Endodermal cell (in vitro differentiated cells): ENCODE data around the gene SLC12A5. TPM values are rescaled to one million over a fixed set of nuclear protein-coding genes. Genes with fewer than 3 reads are reported as not detected.
"Not testable (repeated sequence)": the region's sequence is repeated elsewhere in the genome, so short reads cannot be mapped to it uniquely, and the experiment has no call there.

Source experiments
- DNase-seq: peaks from one replicate; pipeline ENCODE4 v3.0.0-alpha.2; 2017
- H3K27ac ChIP-seq: 2 replicates; pipeline ENCODE4 v1.5.1; 2013; ENCODE audit warnings: mild to moderate bottlenecking, low read depth, low read length, moderate library complexity
- H3K27me3 ChIP-seq: 2 replicates; pipeline ENCODE4 v1.6.1; 2013; ENCODE audit warnings: mild to moderate bottlenecking, low read length, moderate library complexity; ENCODE audit not compliant: insufficient read depth, control insufficient read depth, poor library complexity, severe bottlenecking
- H3K36me3 ChIP-seq: 2 replicates; pipeline ENCODE4 v1.7.0; 2013; ENCODE audit warnings: mild to moderate bottlenecking, low read length, moderate library complexity; ENCODE audit not compliant: control insufficient read depth, insufficient read depth
- H3K4me1 ChIP-seq: one replicate; pipeline ENCODE4 v1.7.0; 2013; ENCODE audit warnings: low read length; ENCODE audit not compliant: control insufficient read depth, insufficient read depth
- H3K4me3 ChIP-seq: 2 replicates; pipeline ENCODE4 v1.5.1; 2013; ENCODE audit warnings: mild to moderate bottlenecking, low read length, moderate library complexity
- H3K9ac ChIP-seq: 2 replicates; pipeline ENCODE4 v1.6.1; 2013; ENCODE audit warnings: mild to moderate bottlenecking, low read length, moderate library complexity; ENCODE audit not compliant: poor library complexity, severe bottlenecking; ENCODE audit errors: extremely low read depth
- H3K9me3 ChIP-seq: 2 replicates; pipeline ENCODE4 v1.6.1; 2013; ENCODE audit warnings: mild to moderate bottlenecking, low read length, moderate library complexity; ENCODE audit not compliant: control insufficient read depth
- H3K27ac Mint-ChIP-seq: 2 replicates; pipeline ENCODE4 v1.8.0; 2020; ENCODE audit warnings: mixed read lengths
- H3K27me3 Mint-ChIP-seq: 2 replicates; pipeline ENCODE4 v1.8.0; 2021; ENCODE audit warnings: mild to moderate bottlenecking, mixed read lengths; ENCODE audit not compliant: insufficient read depth
- H3K36me3 Mint-ChIP-seq: 2 replicates; pipeline ENCODE4 v1.8.0; 2020; ENCODE audit warnings: low read depth, mixed read lengths
- H3K4me1 Mint-ChIP-seq: 2 replicates; pipeline ENCODE4 v1.8.0; 2020; ENCODE audit warnings: mixed read lengths
- H3K4me3 Mint-ChIP-seq: 2 replicates; pipeline ENCODE4 v1.8.0; 2020; ENCODE audit warnings: mild to moderate bottlenecking, moderate library complexity, mixed read lengths
- H3K9me3 Mint-ChIP-seq: 2 replicates; pipeline ENCODE4 v1.8.0; 2020; ENCODE audit warnings: mild to moderate bottlenecking, mixed read lengths
- CTCF ChIP-seq: fragments of 200-600 bp; sonication (generic); conservative IDR thresholded peaks from 2 replicates; pipeline ENCODE4 v1.5.0; 2021; ENCODE audit warnings: antibody characterized with exemption, mild to moderate bottlenecking
- WGBS, 2 experiments: methylation state at CpG; one replicate each; pipeline versions ENCODE4 v1.1.5 to v1.1.7; 2013; ENCODE audit warnings: missing lambda C conversion rate in 2 of 2, mixed read lengths in 1 of 2; ENCODE audit not compliant: insufficient coverage in 1 of 2, insufficient read length in 1 of 2; 5-methylcytosine and 5-hydroxymethylcytosine counted together
- total RNA-seq, 2 donors: library from RNA; stranded (reverse); fragmentation: NEBNext Ultra II Directional in 1 of 2; extraction: Animal tissue kit (Norgen Biotek cat#: 25700) in 1 of 2; gene quantifications; 2 replicates in 1 of 2; 3 replicates in 1 of 2; pipeline ENCODE4 v1.2.1, GENCODE V29; 2021

SLC12A5 gene
- total RNA-seq, 2 donors from 2014 or later, result 5.7 to 10.2 TPM

GRCh38 chr20:46089167-46089416 lies 60.1 kb downstream of the SLC12A5 start:
- Mint-ChIP-seq H3K4me3 (peak overlapping the region; percentile 82), H3K27ac (peak overlapping the region; percentile 95), H3K4me1 (peaks cover 34% of the 10 kb centered on the region), H3K9me3 (no peaks in the 10 kb centered on the region), H3K27me3 (peaks cover 12% of the 10 kb centered on the region), H3K36me3 (no peaks in the 10 kb centered on the region)
- H3K9me3 ChIP-seq, result no peaks in the 10 kb centered on the region
- no peaks in the 10 kb centered on the region for H3K27me3 ChIP-seq
- no peaks in the 10 kb centered on the region for H3K36me3 ChIP-seq
- WGBS, 2 experiments, result 0% methylated on average over 20 to 31 of the region's 31 CpGs
- peak overlapping the region; percentile 99 for H3K27ac ChIP-seq
- no peak for DNase-seq
- H3K4me1 ChIP-seq, result peaks cover 5% of the 10 kb centered on the region
- H3K9ac ChIP-seq, result peak overlapping the region; percentile 91
- no peak for TF ChIP-seq CTCF
- H3K4me3 ChIP-seq, result peak overlapping the region; percentile 92

GRCh38 chr20:46089417-46090388 lies 60.7 kb downstream of the SLC12A5 start, which contains the start of gene NCOA5:
TSS of gene NCOA5 (minus strand) at chr20:46089962. CDS start at chr20:46079424, 10,538 bp downstream.
- Histone ChIP-seq H3K4me1 (peaks cover 3% of the 10 kb centered on the region), H3K9me3 (no peaks in the 10 kb centered on the region), H3K36me3 (no peaks in the 10 kb centered on the region), H3K4me3 (peak within 1 kb of the TSS; percentile 92), H3K27me3 (no peaks in the 10 kb centered on the region), H3K27ac (peak within 1 kb of the TSS; percentile 99), H3K9ac (peak within 1 kb of the TSS; percentile 91)
- Mint-ChIP-seq H3K4me3 (peak within 1 kb of the TSS; percentile 82), H3K9me3 (no peaks in the 10 kb centered on the region), H3K4me1 (peaks cover 29% of the 10 kb centered on the region), H3K27me3 (peaks cover 12% of the 10 kb centered on the region), H3K36me3 (no peaks in the 10 kb centered on the region), H3K27ac (peak within 1 kb of the TSS; percentile 95)
- no peak for TF ChIP-seq CTCF
- 0% methylated on average over 53 to 98 of the region's 100 CpGs for WGBS, 2 experiments
- peak; percentile 98 for DNase-seq

- not testable (repeated sequence) for H3K36me3 Mint-ChIP-seq, H3K4me3 ChIP-seq, H3K9me3 ChIP-seq, H3K27me3 ChIP-seq, H3K27ac Mint-ChIP-seq, H3K27ac ChIP-seq, H3K9me3 Mint-ChIP-seq, H3K9ac ChIP-seq, H3K36me3 ChIP-seq, H3K4me1 ChIP-seq
- WGBS, 2 experiments, result 94 to 96% methylated on average over 27 to 52 of the region's 52 CpGs
- peak; percentile 81 for DNase-seq
- peaks cover 14% of the 10 kb centered on the region for H3K4me1 Mint-ChIP-seq
- peak overlapping the region; percentile 26 for H3K4me3 Mint-ChIP-seq
- H3K27me3 Mint-ChIP-seq, result peaks cover 13% of the 10 kb centered on the region
These were observed 62.9 kb downstream of the SLC12A5 start for GRCh38 chr20:46091622-46092535.
